HG03575 (cell line): Measurements from ENCODE around the gene KSR2.
"Not testable (repeated sequence)": the region's sequence is repeated elsewhere in the genome, so short reads cannot be mapped to it uniquely, and the experiment has no call there.

Experiments
- ATAC-seq: cut with Tn5 transposase; IDR thresholded peaks from one replicate; pipeline ENCODE4 v1.9.1; 2021; ENCODE audit not compliant: unreplicated experiment, insufficient number of reproducible peaks, low FRiP score; ENCODE audit errors: extremely low read depth

Gene KSR2

DNA sequence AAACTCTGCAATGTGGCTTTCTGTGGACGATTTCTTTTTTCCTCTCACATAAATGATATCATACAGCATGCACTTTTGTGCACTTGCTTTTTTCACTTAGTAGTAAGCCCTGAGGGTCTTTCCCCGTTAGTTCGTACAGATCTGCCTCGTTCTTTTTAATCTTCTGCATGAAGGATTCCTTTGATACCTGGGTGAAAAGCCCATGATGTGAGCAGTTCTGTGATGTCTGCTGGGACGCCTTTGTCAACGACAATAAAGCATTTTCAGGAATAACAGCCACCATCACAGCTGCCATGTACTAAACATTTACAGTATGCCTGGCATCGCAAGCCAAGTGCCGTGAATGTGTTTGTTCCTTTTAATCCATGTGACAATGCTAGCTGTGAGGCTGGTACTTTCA is 99.2 kb downstream of the KSR2 start:
- ATAC-seq, result no peak

DNA sequence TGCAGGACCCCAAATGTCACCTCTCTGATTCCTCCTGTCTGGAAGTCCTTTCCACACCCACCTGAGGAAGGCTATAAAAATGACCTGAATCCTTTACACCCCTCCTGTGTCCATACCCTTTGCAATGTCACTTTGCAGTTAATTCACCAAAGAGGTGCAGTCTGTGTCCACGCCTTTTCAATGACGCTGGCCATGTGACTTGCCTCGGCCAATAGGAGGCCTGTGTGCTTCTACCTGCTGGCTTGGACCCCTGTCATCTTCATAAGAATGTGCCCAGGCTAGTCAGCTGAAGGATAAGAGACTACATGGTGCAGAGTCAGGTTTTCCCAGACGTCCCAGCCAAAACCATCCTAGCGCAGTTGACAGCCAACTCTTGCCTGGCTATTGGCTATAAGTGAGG is 101.4 kb downstream of the KSR2 start:
- no peak for ATAC-seq

DNA sequence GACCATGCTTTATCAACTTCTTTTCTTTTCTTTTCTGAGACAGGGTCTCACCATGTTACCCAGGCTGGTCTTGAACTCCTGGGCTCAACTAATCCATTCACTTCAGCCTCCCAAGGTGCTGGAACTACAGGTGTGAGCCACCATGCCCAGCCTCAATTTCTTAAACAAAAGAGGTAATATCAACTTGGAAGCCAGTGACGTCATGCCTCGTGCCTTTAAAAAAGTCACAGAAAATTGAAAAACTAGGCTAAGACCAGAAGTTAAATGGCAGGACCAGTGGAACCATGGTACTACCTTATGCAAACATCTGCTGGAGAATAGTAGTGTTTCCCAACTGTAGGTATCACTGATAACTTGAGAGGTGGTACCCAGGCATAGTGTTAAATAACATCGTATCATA is 103.3 kb downstream of the KSR2 start:
- no peak for ATAC-seq

DNA sequence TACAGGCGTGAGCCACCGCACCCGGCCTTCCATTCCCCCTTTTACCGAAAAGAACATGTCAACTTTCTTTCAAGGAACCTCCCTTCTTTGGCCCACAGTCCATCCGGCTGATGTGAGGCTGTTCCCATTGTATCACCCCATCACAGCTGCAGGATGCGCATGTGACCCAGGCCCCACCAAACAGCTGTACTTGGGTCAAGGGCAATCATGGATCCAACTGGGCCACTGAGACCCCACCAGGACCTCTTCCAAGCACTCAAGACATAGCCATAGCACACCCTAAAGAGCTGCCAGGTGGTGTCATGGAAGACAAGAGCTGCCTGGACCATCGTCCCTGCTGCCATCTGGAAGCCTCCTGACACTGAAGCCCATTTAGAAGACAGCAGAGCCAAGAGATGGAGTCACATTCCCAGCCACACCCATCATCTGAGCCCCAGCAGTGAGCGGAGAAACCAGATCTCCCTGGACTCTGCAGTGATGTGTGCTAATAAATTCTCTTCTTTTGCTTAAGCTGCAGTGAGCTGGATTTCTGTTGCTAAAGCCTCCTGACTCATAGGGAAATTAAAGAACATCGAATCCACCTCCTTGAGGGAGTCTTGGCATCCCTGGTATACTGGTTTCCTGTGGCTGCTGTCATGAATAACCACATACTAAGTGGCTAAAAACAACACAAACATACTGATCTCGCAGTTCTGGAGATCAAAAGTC is 105.6 kb downstream of the KSR2 start:
- no peak for ATAC-seq

DNA sequence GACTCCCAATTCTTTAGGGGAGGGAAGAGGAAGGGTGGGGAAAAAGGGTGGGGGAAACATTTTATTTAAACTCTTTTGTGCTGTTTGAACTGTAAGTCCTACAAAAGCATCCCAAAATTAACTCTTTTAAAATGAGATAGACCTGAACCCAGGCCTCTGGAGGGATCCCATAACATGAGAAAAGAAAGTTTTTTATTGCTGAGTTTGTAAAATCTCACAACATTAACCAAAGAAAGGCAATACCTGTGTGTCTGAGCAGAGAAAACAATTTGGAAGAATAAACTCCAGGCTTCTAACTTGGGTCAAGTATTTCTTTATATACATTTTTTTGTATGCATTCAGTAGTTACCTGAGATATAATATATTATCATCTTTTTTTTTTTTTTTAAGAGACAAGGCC is 107.1 kb downstream of the KSR2 start:
- ATAC-seq, result no peak

DNA sequence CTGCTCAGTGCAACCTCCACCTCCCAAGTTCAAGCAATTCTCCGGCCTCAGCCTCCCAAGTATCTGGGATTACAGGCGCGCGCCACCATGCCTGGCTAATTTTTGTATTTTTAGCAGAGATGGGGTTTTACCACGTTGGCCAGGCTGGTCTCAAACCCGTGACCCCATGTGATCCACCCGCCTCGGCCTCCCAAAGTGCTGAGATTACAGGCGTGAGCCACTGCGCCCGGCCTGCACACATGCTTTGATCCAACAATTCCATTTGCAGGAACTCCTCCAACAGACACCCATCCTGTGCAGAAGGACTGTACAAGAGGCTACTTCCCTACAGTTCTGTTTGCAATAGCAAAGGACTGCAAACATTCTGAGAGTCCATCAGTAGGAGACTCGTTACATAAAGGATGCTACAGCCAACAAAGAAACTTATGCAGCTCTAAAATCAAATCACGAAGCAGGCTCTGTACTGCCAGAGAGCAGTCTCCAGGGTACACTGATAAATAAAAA is 108.0 kb downstream of the KSR2 start:
- not testable (repeated sequence) for ATAC-seq

DNA sequence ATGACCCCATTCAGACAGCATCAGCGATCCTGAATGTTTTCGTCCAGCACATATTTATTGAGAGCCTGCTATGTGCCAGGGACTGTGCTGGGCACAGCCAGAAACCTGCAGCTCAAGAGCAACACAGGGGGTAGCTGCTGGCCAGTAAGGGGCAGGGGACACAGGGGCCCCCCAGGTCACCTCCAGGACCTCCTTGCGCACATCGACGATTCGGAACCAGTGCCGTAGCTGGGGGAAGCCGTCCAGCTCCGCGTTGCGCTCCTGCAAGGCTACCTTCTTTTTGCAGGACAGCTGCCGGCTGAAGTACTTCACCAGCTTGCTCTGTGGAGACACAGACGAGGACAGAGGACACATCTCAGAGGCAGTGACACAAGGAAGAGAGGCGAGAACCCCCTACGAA is 108.7 kb downstream of the KSR2 start:
- ATAC-seq, result no peak

DNA sequence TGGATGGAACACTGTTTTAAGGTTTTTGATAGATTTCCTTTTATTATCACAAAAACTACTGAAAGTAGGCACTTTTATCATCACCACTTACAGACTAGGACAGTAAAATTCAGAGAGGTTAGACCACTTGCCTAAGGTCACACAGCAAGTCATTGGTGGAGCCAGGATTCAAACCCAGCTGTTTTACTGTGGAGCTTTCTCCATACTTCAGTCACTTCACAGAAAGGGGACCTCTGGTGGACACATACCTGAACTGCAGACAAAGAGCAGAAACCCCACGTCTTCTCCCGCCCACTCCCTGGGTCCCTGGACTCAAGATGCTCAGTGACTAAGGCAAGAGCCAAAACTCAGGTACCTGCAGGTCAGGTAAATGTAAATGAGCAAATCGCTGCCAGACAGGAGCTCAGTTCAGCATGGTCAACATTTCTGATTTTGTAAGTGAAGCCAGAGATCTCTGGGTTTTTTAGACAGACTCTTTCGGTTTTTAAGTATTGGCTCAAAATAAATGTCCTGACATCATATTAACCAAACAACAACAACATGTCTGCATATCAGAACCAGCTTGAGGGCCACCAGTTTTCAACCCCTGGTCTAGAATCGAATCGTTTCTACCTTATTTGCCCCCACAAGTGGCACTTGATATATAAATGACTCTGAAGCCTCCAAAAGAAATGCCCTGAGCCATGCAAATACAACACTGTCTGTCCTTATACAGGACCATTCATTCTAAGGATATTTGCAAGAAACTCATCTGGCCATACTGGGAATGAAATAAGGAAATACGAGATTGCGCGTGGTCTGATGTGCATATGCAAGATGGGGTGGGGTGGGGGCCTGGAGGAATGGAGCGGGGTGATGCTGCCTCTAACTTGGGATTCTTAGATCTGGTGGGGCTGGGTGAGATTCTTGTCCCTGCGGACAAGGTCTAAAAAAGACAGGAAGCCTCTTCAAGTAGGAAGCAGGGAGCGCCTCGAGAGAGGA is 110.9 kb downstream of the KSR2 start:
- ATAC-seq, result no peak

DNA sequence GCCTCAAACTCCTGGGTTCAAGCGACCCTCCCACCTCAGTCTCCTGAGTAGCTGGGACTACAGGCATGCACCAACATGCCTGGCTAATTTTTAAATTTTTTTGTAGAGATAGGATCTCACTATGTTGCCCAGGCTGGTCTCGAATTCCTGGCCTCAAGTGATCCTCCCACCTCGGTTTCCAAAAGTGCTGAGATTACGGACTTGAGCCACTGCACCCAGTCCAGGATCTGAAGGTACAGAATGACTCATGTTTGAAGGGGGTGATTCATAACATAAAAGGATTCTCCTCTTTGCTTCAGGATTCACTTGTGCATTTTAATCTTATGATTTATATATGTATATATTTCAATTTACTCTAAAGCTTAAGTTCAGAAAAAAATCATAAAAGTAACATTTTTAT is 111.7 kb downstream of the KSR2 start:
- not testable (repeated sequence) for ATAC-seq

DNA sequence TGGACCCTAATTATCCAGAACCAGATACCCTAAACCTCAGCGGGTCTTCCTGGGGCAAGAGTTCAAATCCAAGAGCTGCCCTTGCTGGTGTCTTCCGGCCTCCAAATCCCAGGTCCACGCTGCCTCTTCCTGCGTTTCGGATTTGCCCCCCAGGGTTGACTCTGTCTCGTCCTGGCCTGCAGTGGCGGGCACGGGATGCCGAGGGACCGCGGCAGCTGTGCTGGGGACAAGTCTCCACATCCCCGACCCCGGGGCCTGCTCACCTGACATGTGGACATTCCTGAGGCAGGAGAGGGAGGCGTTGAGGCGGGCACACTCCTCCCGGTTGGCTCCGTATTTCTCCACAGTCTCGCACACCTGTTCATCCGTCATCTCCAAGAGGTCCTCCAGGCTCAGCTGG is 113.6 kb downstream of the KSR2 start:
- ATAC-seq, result no peak

DNA sequence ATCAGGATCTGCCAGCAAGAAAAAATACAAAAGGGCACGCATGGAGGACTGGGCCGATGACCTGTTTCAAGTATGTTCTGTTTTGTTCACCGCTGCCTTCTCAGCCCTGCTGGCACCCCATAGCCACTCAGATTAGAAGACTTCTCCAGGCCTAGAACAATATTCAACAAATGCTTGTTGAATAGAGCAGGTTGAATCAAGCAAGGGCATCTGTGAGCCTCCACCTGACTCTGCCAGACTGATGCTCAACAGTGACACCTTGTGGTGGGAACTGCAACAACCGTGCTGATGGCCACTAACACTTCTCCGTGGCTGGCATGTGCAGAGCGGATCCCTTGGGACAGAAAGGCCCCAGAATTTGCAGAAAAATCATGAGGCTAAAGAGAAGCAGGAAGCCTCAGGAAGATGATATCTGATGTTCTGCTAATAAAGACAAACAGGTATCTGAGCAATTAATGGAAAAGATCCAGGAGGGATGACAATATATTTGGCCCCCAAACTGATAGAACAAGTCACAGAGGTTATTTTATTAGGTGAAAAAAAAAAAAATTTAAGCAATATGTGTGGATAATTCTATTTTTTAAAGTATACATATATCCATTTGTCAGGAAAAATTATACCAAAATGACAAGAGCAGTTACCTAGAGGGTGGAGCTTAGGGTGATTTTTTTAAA is 114.3 kb downstream of the KSR2 start:
- no peak for ATAC-seq

DNA sequence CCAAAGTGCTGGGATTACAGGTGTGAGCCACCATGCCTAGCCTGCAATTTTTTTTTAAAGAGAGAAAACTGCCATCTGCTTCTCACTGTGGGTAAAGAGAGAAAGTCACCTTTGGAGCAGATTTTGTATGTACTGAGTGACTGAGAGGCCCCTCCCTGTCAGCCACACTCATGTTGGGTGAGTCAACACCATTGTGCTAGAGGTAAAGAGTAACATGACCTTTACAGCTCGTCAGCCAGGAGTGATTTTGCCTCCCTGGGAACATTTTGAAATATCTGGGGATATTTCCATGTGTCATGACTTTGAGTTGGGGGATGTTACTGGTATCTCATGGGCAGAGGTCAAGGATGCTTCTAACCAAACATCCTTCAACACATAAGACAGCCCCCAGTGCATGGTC is 115.2 kb downstream of the KSR2 start:
- no peak for ATAC-seq

DNA sequence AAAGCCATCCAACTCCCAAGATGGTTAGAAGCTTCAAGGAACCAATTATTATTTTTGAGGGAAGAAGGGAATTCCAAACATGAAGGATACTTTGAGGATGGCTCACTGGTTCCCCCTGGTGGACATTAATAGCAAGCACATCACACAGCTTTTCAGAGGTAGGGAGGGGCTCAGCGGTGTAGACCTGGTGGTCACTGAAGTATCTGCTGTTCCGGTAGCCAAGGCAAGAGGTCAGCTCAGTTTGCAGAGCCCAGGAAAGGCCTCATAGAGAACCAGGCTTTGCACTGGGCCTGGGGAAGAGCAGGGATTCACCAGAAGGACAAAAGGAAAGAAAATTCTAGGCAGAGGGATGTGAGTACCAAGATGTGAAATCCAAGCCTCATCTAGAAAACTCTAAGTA is 118.7 kb downstream of the KSR2 start:
- ATAC-seq, result no peak

DNA sequence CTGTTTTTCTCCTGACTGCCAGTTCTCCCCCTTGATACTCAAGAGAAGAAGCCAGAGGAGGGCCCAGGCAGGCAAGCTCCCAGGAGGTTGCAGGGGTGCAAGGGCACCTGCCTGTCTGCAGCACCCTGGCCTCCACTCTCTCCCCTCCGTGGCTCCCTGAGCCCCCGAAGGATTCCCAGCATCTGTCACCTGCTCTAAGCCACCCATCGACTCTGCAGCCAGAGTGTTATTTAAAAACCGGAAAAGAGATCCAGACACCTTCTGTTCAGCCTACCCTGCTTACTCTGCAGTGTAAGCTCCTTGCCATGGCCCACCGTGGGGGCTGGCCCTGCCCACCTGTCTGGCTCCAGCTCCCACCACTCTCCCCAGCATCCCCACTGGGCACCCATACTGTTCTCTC is 121.4 kb downstream of the KSR2 start:
- no peak for ATAC-seq

DNA sequence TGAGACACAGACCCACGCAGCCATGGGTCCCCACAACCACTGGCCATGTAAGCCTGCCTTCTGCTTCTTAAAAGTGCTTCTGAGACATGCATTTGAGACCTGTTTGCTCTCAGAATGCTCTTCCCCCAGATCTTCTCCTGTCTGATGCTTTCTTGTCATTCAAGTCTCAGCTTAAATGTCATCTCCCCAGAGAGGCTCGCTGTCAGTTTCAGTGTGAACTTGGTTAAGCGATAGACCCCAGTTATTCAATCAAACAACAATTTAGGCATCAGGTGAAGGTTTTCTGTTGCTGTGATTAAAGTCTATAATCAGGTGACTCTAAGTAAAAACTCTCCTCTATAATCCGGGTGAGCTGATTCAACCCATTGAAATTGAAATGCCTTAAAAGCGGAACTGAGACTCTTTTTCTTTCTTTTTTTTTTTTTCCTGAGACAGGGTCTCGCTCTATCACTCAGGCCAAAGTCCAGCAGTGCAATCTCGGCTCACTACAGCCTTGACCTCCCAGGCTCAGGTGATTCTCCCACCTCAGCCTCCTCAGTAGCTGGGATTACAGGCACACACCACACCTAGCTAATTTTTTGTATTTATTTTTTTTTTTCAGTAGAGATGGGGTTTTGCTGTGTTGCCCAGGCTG is 123.4 kb downstream of the KSR2 start:
- ATAC-seq, result no peak

DNA sequence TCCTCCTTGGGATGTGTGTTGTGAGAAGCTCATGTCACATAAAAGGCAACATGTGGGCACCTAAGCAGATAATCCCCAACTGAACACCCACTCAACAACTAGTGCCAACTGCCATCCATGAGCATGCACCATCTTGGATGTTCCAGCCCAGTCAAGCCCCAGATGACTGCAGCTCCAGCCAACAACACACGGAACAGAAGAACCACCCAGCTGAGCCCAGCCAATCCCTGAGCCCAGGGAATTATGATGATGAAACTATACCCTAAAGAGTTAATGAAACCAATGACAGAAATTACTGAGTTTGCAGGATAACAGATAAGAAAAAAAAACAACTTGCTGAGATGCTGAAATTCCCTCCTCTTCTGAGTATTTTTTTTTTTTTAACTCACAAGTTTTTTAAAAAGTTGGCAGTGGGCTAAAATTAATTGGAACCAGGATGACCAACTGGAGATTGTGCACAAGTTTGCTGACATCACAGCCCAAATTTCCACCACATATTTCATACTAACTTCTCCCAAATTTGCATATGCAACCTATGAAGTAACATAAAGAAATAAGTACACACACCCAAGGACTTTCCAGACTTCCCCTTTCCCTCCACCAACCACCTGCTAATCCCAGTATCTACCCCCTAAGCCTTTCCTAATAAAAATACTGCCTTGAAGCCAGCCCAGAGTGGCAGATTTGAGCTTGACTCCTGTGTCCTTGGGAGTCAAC is 124.5 kb downstream of the KSR2 start:
- ATAC-seq, result no peak

DNA sequence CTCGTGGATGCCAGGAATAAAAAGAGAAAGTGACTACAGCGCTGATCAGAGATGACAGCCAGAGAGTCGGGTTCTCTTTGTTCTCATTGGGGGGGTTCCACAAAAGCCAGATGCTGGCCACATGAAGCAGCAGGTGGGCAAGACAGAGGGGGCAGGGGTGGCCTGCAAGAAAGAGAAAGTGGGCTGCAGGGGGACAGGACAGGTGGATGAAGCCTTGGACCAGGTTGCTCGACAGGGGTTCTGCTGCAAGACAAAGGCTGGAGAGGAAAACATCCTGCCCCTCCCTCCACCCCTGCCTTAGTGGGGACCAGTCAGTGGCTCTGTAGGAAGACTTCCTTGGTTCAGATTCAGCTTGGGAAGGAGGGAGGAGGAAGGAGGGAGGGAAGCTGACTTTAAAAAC is 126.2 kb downstream of the KSR2 start:
- no peak for ATAC-seq

DNA sequence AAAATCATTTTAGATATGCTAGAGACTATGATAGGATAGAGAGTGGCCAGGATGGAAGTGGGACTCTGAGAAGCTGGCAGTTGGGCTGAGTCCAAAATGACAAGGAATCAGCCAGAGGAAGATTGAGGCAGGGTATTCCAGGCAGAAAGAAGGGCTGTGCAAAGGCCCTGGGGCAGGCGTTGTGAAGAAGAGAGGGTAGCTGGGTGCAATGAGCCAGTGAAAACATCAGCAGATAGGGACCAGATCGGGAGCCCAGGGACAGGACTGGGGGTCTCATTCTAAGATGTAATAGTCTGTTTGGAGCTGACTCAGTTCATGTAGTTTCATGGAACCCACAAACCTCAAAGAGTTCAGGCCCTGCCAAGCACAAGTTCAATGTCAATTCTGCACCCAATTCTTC is 126.6 kb downstream of the KSR2 start:
- ATAC-seq, result no peak

DNA sequence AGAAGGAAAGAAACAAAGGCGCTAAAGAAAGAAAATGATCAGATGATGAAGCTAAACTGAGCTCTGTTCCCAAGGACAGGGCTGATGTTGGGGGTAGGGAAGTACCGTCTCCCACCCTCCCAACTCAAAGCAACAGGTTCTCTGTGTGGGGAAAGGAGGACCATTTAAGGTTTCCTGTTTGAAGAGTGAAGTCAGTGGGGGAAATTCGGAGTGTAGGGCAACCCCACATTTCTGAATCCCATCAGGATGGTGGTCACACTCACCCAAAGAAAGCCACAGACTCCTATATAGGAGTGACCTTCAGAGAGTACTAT is 131.1 kb downstream of the KSR2 start:
- ATAC-seq, result no peak
